Liver (tissue), 3 donors: ENCODE measurements around the gene RTP5.

ENCODE experiments used
- FOXA1 ChIP-seq: IDR thresholded peaks from 2 replicates; pipeline ENCODE4 v1.6.1; 2016; ENCODE audit warnings: antibody characterized with exemption
- GABPA ChIP-seq, 2 donors: IDR thresholded peaks in 1 of 2; conservative IDR thresholded peaks in 1 of 2; 2 replicates each; pipeline ENCODE4 v1.6.1; 2016; ENCODE audit warnings: antibody characterized with exemption in 2 of 2, mild to moderate bottlenecking in 1 of 2, moderate library complexity in 1 of 2
- HNF4A ChIP-seq, 2 donors: conservative IDR thresholded peaks; 2 replicates each; pipeline ENCODE4 v1.6.1; 2016; ENCODE audit warnings: antibody characterized with exemption in 2 of 2, mild to moderate bottlenecking in 2 of 2
- JUND ChIP-seq, 2 donors: IDR thresholded peaks; 2 replicates each; pipeline ENCODE4 v1.6.1; 2016; ENCODE audit warnings: antibody characterized with exemption in 2 of 2
- RAD21 ChIP-seq, 2 donors: IDR thresholded peaks; 2 replicates each; pipeline ENCODE4 v1.6.1; 2016; ENCODE audit warnings: antibody characterized with exemption in 2 of 2, mild to moderate bottlenecking in 2 of 2
- SP1 ChIP-seq: IDR thresholded peaks from 2 replicates; pipeline ENCODE4 v1.6.1; 2018; ENCODE audit warnings: antibody characterized with exemption, mild to moderate bottlenecking
- YY1 ChIP-seq: IDR thresholded peaks from 2 replicates; pipeline ENCODE4 v1.6.1; 2016; ENCODE audit warnings: antibody characterized with exemption, mild to moderate bottlenecking
- TF ChIP-seq, protein P1 (sequence below): fragments of 150-350 bp; IDR thresholded peaks from 2 replicates; pipeline ENCODE4 v1.5.1; 2017; ENCODE audit warnings: improper control_type of control experiment, low read depth, low read length; ENCODE audit not compliant: missing input control
- TF ChIP-seq, protein P2 (sequence below): IDR thresholded peaks from 2 replicates; pipeline ENCODE4 v1.6.1; 2016; ENCODE audit warnings: antibody characterized with exemption
- TF ChIP-seq, protein P3 (sequence below): IDR thresholded peaks from 2 replicates; pipeline ENCODE4 v1.6.1; 2016; ENCODE audit warnings: antibody characterized with exemption, mild to moderate bottlenecking
- donor health status: healthy.
- donor health status: healthy.

DNA sequence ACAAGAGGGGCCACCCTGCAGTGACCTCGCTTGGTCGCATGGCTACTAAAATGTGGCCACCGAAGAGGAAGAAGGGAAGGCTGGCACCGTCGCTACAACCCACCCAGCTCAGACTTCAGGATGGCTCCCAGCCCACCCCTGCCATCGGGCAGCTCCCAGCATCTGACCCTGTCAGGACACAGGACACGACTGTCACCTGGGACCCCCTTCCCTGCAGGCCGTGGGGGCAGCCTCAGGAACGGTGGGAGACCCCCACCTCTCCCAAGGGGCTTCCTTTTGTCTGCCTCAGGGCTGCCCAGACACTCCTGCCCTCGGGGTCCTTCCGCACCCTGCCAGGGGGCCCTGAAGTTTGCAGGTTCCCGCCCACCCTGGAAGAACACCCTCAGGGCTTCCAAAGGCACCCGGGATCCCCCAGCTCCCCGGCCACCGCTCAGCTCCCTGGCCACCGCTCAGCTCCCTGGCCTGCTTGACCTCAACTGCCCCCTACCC, 7.7 kb downstream of the RTP5 start:
- TF ChIP-seq SP1 = no peak
- TF ChIP-seq, protein P1, sequence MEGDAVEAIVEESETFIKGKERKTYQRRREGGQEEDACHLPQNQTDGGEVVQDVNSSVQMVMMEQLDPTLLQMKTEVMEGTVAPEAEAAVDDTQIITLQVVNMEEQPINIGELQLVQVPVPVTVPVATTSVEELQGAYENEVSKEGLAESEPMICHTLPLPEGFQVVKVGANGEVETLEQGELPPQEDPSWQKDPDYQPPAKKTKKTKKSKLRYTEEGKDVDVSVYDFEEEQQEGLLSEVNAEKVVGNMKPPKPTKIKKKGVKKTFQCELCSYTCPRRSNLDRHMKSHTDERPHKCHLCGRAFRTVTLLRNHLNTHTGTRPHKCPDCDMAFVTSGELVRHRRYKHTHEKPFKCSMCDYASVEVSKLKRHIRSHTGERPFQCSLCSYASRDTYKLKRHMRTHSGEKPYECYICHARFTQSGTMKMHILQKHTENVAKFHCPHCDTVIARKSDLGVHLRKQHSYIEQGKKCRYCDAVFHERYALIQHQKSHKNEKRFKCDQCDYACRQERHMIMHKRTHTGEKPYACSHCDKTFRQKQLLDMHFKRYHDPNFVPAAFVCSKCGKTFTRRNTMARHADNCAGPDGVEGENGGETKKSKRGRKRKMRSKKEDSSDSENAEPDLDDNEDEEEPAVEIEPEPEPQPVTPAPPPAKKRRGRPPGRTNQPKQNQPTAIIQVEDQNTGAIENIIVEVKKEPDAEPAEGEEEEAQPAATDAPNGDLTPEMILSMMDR = no peak
- TF ChIP-seq, protein P2, sequence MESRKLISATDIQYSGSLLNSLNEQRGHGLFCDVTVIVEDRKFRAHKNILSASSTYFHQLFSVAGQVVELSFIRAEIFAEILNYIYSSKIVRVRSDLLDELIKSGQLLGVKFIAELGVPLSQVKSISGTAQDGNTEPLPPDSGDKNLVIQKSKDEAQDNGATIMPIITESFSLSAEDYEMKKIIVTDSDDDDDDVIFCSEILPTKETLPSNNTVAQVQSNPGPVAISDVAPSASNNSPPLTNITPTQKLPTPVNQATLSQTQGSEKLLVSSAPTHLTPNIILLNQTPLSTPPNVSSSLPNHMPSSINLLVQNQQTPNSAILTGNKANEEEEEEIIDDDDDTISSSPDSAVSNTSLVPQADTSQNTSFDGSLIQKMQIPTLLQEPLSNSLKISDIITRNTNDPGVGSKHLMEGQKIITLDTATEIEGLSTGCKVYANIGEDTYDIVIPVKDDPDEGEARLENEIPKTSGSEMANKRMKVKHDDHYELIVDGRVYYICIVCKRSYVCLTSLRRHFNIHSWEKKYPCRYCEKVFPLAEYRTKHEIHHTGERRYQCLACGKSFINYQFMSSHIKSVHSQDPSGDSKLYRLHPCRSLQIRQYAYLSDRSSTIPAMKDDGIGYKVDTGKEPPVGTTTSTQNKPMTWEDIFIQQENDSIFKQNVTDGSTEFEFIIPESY = no peak
- no peak for TF ChIP-seq RAD21 (IDR thresholded peaks at IDR 0.05)
- no peak for TF ChIP-seq JUND (IDR thresholded peaks at IDR 0.05)
- TF ChIP-seq YY1 = no peak
- TF ChIP-seq, protein P3, sequence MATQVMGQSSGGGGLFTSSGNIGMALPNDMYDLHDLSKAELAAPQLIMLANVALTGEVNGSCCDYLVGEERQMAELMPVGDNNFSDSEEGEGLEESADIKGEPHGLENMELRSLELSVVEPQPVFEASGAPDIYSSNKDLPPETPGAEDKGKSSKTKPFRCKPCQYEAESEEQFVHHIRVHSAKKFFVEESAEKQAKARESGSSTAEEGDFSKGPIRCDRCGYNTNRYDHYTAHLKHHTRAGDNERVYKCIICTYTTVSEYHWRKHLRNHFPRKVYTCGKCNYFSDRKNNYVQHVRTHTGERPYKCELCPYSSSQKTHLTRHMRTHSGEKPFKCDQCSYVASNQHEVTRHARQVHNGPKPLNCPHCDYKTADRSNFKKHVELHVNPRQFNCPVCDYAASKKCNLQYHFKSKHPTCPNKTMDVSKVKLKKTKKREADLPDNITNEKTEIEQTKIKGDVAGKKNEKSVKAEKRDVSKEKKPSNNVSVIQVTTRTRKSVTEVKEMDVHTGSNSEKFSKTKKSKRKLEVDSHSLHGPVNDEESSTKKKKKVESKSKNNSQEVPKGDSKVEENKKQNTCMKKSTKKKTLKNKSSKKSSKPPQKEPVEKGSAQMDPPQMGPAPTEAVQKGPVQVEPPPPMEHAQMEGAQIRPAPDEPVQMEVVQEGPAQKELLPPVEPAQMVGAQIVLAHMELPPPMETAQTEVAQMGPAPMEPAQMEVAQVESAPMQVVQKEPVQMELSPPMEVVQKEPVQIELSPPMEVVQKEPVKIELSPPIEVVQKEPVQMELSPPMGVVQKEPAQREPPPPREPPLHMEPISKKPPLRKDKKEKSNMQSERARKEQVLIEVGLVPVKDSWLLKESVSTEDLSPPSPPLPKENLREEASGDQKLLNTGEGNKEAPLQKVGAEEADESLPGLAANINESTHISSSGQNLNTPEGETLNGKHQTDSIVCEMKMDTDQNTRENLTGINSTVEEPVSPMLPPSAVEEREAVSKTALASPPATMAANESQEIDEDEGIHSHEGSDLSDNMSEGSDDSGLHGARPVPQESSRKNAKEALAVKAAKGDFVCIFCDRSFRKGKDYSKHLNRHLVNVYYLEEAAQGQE = no peak
- TF ChIP-seq HNF4A (conservative IDR thresholded peaks at IDR 0.05) = no peak
- TF ChIP-seq GABPA (IDR thresholded peaks at IDR 0.05 in 1 of 2, conservative IDR thresholded peaks at IDR 0.05 in 1 of 2) = no peak
- no peak for TF ChIP-seq FOXA1
